HG03354 (cell line): ENCODE results near the gene GRHL3.
A peak's percentile ranks its signal among the peaks of the same experiment; 100 is the strongest.

Experiments used
- ATAC-seq: cut with Tn5 transposase; IDR thresholded peaks from one replicate; pipeline ENCODE4 v1.9.1; 2021; ENCODE audit warnings: mild to moderate bottlenecking; ENCODE audit not compliant: unreplicated experiment, poor library complexity, severe bottlenecking

Gene GRHL3

GRCh38 chr1:24362982-24363614 is 43.9 kb downstream of the GRHL3 start:
- no peak for ATAC-seq

- no peak for ATAC-seq
Observed at GRCh38 chr1:24363994-24364393, 44.8 kb downstream of the GRHL3 start.

- ATAC-seq = no peak
Observed at GRCh38 chr1:24364605-24364974, 45.4 kb downstream of the GRHL3 start.

GRCh38 chr1:24364975-24365678 is 46.0 kb downstream of the GRHL3 start:
- no peak for ATAC-seq

GRCh38 chr1:24366707-24367106 is 47.5 kb downstream of the GRHL3 start:
- no peak for ATAC-seq

- ATAC-seq = no peak
Observed at GRCh38 chr1:24369199-24369598, 50.0 kb downstream of the GRHL3 start.

GRCh38 chr1:24369801-24370200 is 50.6 kb downstream of the GRHL3 start:
- ATAC-seq = no peak

- ATAC-seq = no peak
Observed at GRCh38 chr1:24373044-24373443, 53.9 kb downstream of the GRHL3 start.

GRCh38 chr1:24373710-24374109 is 54.6 kb downstream of the GRHL3 start:
- no peak for ATAC-seq

GRCh38 chr1:24374891-24375786 is 56.0 kb downstream of the GRHL3 start:
- ATAC-seq = no peak

- no peak for ATAC-seq
Observed at GRCh38 chr1:24379733-24380315, 60.7 kb downstream of the GRHL3 start.

- no peak for ATAC-seq
Observed at GRCh38 chr1:24380508-24380907, 61.4 kb downstream of the GRHL3 start.

- no peak for ATAC-seq
Observed at GRCh38 chr1:24381256-24381655, 62.1 kb downstream of the GRHL3 start.

- no peak for ATAC-seq
Observed at GRCh38 chr1:24382165-24382577, 63.0 kb downstream of the GRHL3 start.

GRCh38 chr1:24383381-24383940 is 64.3 kb downstream of the GRHL3 start:
- ATAC-seq = no peak

- peak; percentile 68 for ATAC-seq
Observed at GRCh38 chr1:24384251-24385090, 65.3 kb downstream of the GRHL3 start.

GRCh38 chr1:24385160-24385940 is 66.2 kb downstream of the GRHL3 start:
- ATAC-seq = no peak

- no peak for ATAC-seq
Observed at GRCh38 chr1:24386241-24386640, 67.1 kb downstream of the GRHL3 start.
